ENCODE data around the gene CRY1. TPM values are rescaled to one million over a fixed set of nuclear protein-coding genes. Genes with fewer than 3 reads are reported as not detected.

The CRY1 gene
- total and polyA plus RNA-seq, 9 of the 15 experiments (the other 6 are each of a cell fraction or from before 2014, with no cell fraction given), result 8.7 to 33.3 (median 25.2) TPM

- TF ChIP-seq ELF1 (tag; IDR thresholded peaks at IDR 0.05), result peak; percentile 33; the same call in 1 of the 2 replicates
- TF ChIP-seq EP400 (IDR thresholded peaks at IDR 0.05), result peak; percentile 21
- peak in 1 of 3 experiments; percentile 59 for TF ChIP-seq YY1 (IDR thresholded peaks at IDR 0.05; ENCODE audit: borderline replicate concordance in 1 of 3, control insufficient read depth in 1 of 3, extremely low read depth in 1 of 3, insufficient read depth in 3 of 3, insufficient read length in 1 of 3, insufficient replicate concordance in 2 of 3, low read depth in 1 of 3, low read length in 2 of 3)
- TF ChIP-seq SP1 (CRISPR knock-in tag; IDR thresholded peaks at IDR 0.05), result peak; percentile 28; the same call in 1 of the 2 replicates
- peak; percentile 30; the same call in 1 of the 2 replicates for TF ChIP-seq CTBP1 (IDR thresholded peaks at IDR 0.05; ENCODE audit: borderline replicate concordance)
- peak; percentile 36; the same call in 1 of the 2 replicates for TF ChIP-seq ESRRA (IDR thresholded peaks at IDR 0.05; ENCODE audit: borderline replicate concordance, low read depth)
- peak; percentile 54 to 56 for TF ChIP-seq RAD21 (CRISPR knock-in tag; conservative IDR thresholded peaks at IDR 0.05 in 1 of 2, IDR thresholded peaks at IDR 0.05 in 1 of 2)
- TF ChIP-seq BCL6 (CRISPR knock-in tag; IDR thresholded peaks at IDR 0.05), result peak; percentile 71; the same call in 1 of the 2 replicates
- no peak for TF ChIP-seq HDGF (IDR thresholded peaks at IDR 0.05)
- TF ChIP-seq CTCF (IDR thresholded peaks at IDR 0.05 in 2 of 3, conservative IDR thresholded peaks at IDR 0.05 in 1 of 3; ENCODE audit: insufficient read depth in 2 of 3, low read depth in 1 of 3, low read length in 3 of 3), result peak; percentile 85 to 96 (median 86)
- peak; percentile 25; the same call in 1 of the 2 replicates for TF ChIP-seq KAT7 (CRISPR knock-in tag; IDR thresholded peaks at IDR 0.05; ENCODE audit: borderline replicate concordance)
- no peak for TF ChIP-seq ZNF121 (CRISPR knock-in tag; conservative IDR thresholded peaks at IDR 0.05)
- 0 out of 2 replicates have a peak, but pooled peaks have one; percentile 63 for TF ChIP-seq ZNF766 (CRISPR knock-in tag; conservative IDR thresholded peaks at IDR 0.05)
- TF ChIP-seq L3MBTL2 (IDR thresholded peaks at IDR 0.05), result 0 out of 2 replicates have a peak, but pooled peaks have one; percentile 17
- 0 out of 2 replicates have a peak, but pooled peaks have one; percentile 34 for TF ChIP-seq JUND (IDR thresholded peaks at IDR 0.05; ENCODE audit: borderline replicate concordance, low read depth, low read length)
- TF ChIP-seq JUND (tag; IDR thresholded peaks at IDR 0.05; ENCODE audit: borderline replicate concordance, low read depth, low read length), result no peak
- no peak for TF ChIP-seq MCM5 (IDR thresholded peaks at IDR 0.05; ENCODE audit: low read depth)
- peak in 1 of 2 experiments; percentile 65; a peak in 1 of 4 replicates for TF ChIP-seq ARNT (IDR thresholded peaks at IDR 0.05)
- TF ChIP-seq ARID3B (CRISPR knock-in tag; IDR thresholded peaks at IDR 0.05; ENCODE audit: borderline replicate concordance), result no peak
- no peak for TF ChIP-seq ZNF316 (IDR thresholded peaks at IDR 0.05)
- TF ChIP-seq LCOR (CRISPR knock-in tag; IDR thresholded peaks at IDR 0.05), result no peak
- peak; percentile 73 for TF ChIP-seq FOXJ3 (CRISPR knock-in tag; IDR thresholded peaks at IDR 0.05)
- peak; percentile 8; the same call in 1 of the 2 replicates for TF ChIP-seq GABPA (tag; conservative IDR thresholded peaks at IDR 0.05; ENCODE audit: low read depth)
- TF ChIP-seq FOXM1 (IDR thresholded peaks at IDR 0.05; ENCODE audit: low read depth), result peak; percentile 22; the same call in 1 of the 2 replicates
- TF ChIP-seq FOXM1 (CRISPR knock-in tag; IDR thresholded peaks at IDR 0.05; ENCODE audit: low read depth), result no peak
- peak; percentile 90 for TF ChIP-seq PHF21A (IDR thresholded peaks at IDR 0.05; ENCODE audit: borderline replicate concordance, low read depth)
Measured at GRCh38 chr12:107091989-107092641, 1.2 kb downstream of the CRY1 start (continued).

Measured in K562 (cell line).